H1 (cell line): Measurements from ENCODE around the gene COL5A2. TPM values are rescaled to one million over a fixed set of nuclear protein-coding genes. Genes with fewer than 3 reads are reported as not detected.

Experiments used
- CHD2 ChIP-seq: IDR thresholded peaks from 2 replicates; pipeline ENCODE4 v1.6.1; 2012; ENCODE audit warnings: low read length, improper control_type of control experiment
- EZH2 ChIP-seq: fragments of 200-600 bp; sonication (generic); IDR thresholded peaks from 2 replicates; pipeline ENCODE4 v1.7.1; 2012; ENCODE audit warnings: low read depth, mild to moderate bottlenecking, moderate library complexity, low read length, inconsistent platforms; ENCODE audit not compliant: severe bottlenecking
- KDM5A ChIP-seq: fragments of 200-600 bp; IDR thresholded peaks from 2 replicates; pipeline ENCODE4 v1.7.1; 2012; ENCODE audit warnings: mild to moderate bottlenecking, low read length, inconsistent platforms, mixed read lengths
- MAFK ChIP-seq: IDR thresholded peaks from 2 replicates; pipeline ENCODE4 v1.6.1; 2012; ENCODE audit warnings: low read depth, mild to moderate bottlenecking, improper control_type of control experiment, low read length
- polyA plus RNA-seq, 7 experiments: library from polyadenylated mRNA; depleted of rRNA in 3 of 7; stranded (reverse) in 5 of 7; unstranded in 2 of 7; fragments of >200 nt in 5 of 7; fragments of 200-250 nt in 2 of 7; gene quantifications; 1 replicate in 5 of 7; 2 replicates in 1 of 7; 4 replicates in 1 of 7; pipeline versions ENCODE4 v1.2.1 to v1.2.3, GENCODE V29; 2011 to 2013; ENCODE audit warnings: missing spikeins in 2 of 7, mixed read lengths in 2 of 7
- total RNA-seq: library from RNA; stranded (reverse); fragmentation: NEBNext Ultra II Directional; extraction: Animal tissue kit (Norgen Biotek cat#: 25700); gene quantifications from 2 replicates; pipeline ENCODE4 v1.2.1, GENCODE V29; 2021
- TF ChIP-seq, protein P1 (sequence below): IDR thresholded peaks from 2 replicates; pipeline ENCODE4 v1.6.1; 2012; ENCODE audit warnings: inconsistent platforms
- TF ChIP-seq, protein P2 (sequence below): fragments of 300-600 bp; sonication (generic); IDR thresholded peaks from 2 replicates; pipeline ENCODE4 v1.7.1; 2012; ENCODE audit warnings: low read length, moderate library complexity, mild to moderate bottlenecking, inconsistent platforms; ENCODE audit not compliant: insufficient replicate concordance
- TF ChIP-seq, protein P3 (sequence below): IDR thresholded peaks from 2 replicates; pipeline ENCODE4 v1.6.1; 2012; ENCODE audit warnings: inconsistent platforms

Gene COL5A2
- total and polyA plus RNA-seq, 2 of the 8 experiments (the other 6 are each of a cell fraction or from before 2014, with no cell fraction given), result 4.7 to 24.2 TPM

DNA sequence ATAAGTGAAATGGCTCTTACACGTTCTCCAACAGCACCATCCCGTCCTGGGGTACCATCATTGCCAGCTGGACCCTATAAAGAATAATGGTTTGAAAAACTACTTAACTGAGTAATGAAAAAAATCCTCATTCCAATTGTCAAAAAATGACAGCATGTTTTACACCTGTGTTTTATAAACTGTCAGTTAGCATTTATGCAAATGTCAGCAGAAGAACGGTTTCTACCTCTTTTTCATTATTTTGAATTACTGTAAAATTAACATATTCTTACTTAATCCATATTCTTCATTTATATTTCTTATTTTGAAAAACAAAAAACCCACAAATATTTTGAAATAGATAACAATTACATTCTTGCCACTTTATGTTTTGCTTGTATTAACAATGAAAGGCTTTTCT is 131.4 kb downstream of the COL5A2 start (continued):
- TF ChIP-seq CHD2 (no peak), KDM5A (no peak), EZH2 (no peak), MAFK (no peak)
- TF ChIP-seq, protein P1, sequence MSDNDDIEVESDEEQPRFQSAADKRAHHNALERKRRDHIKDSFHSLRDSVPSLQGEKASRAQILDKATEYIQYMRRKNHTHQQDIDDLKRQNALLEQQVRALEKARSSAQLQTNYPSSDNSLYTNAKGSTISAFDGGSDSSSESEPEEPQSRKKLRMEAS, result no peak
- TF ChIP-seq, protein P2, sequence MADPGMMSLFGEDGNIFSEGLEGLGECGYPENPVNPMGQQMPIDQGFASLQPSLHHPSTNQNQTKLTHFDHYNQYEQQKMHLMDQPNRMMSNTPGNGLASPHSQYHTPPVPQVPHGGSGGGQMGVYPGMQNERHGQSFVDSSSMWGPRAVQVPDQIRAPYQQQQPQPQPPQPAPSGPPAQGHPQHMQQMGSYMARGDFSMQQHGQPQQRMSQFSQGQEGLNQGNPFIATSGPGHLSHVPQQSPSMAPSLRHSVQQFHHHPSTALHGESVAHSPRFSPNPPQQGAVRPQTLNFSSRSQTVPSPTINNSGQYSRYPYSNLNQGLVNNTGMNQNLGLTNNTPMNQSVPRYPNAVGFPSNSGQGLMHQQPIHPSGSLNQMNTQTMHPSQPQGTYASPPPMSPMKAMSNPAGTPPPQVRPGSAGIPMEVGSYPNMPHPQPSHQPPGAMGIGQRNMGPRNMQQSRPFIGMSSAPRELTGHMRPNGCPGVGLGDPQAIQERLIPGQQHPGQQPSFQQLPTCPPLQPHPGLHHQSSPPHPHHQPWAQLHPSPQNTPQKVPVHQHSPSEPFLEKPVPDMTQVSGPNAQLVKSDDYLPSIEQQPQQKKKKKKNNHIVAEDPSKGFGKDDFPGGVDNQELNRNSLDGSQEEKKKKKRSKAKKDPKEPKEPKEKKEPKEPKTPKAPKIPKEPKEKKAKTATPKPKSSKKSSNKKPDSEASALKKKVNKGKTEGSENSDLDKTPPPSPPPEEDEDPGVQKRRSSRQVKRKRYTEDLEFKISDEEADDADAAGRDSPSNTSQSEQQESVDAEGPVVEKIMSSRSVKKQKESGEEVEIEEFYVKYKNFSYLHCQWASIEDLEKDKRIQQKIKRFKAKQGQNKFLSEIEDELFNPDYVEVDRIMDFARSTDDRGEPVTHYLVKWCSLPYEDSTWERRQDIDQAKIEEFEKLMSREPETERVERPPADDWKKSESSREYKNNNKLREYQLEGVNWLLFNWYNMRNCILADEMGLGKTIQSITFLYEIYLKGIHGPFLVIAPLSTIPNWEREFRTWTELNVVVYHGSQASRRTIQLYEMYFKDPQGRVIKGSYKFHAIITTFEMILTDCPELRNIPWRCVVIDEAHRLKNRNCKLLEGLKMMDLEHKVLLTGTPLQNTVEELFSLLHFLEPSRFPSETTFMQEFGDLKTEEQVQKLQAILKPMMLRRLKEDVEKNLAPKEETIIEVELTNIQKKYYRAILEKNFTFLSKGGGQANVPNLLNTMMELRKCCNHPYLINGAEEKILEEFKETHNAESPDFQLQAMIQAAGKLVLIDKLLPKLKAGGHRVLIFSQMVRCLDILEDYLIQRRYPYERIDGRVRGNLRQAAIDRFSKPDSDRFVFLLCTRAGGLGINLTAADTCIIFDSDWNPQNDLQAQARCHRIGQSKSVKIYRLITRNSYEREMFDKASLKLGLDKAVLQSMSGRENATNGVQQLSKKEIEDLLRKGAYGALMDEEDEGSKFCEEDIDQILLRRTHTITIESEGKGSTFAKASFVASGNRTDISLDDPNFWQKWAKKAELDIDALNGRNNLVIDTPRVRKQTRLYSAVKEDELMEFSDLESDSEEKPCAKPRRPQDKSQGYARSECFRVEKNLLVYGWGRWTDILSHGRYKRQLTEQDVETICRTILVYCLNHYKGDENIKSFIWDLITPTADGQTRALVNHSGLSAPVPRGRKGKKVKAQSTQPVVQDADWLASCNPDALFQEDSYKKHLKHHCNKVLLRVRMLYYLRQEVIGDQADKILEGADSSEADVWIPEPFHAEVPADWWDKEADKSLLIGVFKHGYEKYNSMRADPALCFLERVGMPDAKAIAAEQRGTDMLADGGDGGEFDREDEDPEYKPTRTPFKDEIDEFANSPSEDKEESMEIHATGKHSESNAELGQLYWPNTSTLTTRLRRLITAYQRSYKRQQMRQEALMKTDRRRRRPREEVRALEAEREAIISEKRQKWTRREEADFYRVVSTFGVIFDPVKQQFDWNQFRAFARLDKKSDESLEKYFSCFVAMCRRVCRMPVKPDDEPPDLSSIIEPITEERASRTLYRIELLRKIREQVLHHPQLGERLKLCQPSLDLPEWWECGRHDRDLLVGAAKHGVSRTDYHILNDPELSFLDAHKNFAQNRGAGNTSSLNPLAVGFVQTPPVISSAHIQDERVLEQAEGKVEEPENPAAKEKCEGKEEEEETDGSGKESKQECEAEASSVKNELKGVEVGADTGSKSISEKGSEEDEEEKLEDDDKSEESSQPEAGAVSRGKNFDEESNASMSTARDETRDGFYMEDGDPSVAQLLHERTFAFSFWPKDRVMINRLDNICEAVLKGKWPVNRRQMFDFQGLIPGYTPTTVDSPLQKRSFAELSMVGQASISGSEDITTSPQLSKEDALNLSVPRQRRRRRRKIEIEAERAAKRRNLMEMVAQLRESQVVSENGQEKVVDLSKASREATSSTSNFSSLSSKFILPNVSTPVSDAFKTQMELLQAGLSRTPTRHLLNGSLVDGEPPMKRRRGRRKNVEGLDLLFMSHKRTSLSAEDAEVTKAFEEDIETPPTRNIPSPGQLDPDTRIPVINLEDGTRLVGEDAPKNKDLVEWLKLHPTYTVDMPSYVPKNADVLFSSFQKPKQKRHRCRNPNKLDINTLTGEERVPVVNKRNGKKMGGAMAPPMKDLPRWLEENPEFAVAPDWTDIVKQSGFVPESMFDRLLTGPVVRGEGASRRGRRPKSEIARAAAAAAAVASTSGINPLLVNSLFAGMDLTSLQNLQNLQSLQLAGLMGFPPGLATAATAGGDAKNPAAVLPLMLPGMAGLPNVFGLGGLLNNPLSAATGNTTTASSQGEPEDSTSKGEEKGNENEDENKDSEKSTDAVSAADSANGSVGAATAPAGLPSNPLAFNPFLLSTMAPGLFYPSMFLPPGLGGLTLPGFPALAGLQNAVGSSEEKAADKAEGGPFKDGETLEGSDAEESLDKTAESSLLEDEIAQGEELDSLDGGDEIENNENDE, result no peak
- TF ChIP-seq, protein P3, sequence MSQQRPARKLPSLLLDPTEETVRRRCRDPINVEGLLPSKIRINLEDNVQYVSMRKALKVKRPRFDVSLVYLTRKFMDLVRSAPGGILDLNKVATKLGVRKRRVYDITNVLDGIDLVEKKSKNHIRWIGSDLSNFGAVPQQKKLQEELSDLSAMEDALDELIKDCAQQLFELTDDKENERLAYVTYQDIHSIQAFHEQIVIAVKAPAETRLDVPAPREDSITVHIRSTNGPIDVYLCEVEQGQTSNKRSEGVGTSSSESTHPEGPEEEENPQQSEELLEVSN, result no peak
- TF ChIP-seq, all 59 proteins: peak for 0
